ENCODE data around the gene ZSCAN9. TPM values are rescaled to one million over a fixed set of nuclear protein-coding genes. Genes with fewer than 3 reads are reported as not detected.

Gene ZSCAN9
- total and polyA plus RNA-seq, 9 of the 15 experiments (the other 6 are each of a cell fraction or from before 2014, with no cell fraction given), result 18.8 to 48.9 (median 28.7) TPM

DNA sequence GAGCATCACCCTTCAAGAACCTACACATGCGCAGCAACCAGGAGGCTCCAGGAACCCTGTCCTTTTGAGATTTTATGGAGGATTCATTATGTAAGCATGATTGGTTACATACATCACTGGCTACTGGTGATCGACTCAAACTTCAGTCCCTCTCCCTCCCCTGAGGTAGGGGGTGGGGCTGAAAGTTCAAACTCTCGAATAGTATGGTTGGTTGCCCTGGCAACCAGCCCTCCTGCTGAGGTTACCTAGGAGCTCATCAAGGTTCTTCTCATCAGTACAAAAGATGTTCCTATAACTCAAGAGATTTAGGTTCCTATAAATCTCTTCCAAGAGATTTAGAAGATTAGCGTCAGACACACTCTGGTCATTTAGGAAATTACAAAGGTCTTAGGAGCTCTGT is 21.9 kb upstream of the ZSCAN9 start:
- intact Hi-C loops (cut with micrococcal nuclease), result no loop called here
- 46% methylated on average over 4 of the region's 4 CpGs for WGBS (ENCODE audit: insufficient coverage, low coverage, missing lambda C conversion rate)
- POLR2A ChIA-PET, result interaction anchor here (0.8 kb wide), 1 partner anchor 27 kb away, joined by 3 read pairs; no protein-coding TSS in a partner anchor

DNA sequence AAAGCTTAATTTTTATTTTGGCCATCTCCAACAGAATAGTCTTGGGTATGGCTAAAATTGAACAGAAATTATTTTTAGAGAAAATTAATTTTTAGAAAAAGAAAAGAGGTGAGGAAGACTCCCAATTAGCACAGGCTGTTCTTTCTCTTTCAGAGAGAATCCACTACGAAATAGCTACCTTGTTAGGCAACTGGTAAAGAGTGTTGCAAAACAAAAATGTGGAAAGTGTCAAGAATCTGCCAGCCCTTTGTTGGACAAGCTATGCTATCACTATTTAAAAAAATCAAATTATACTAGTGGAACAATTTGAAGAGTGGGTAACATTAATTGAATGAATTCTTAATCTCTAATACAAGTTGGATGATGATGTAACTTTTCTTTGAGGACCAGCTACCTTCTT is 19.2 kb upstream of the ZSCAN9 start:
- Histone ChIP-seq H3K27ac (ENCODE audit: extremely low read depth, low read depth, low read length) (no peak overlapping the region), H3K4me2 (ENCODE audit: insufficient read depth, low read length) (no peak overlapping the region), H3K36me3 (ENCODE audit: control insufficient read depth, insufficient read depth, low read length) (no peaks in the 10 kb centered on the region), H3K4me3 (no peak overlapping the region), H2AFZ (ENCODE audit: low read depth, low read length) (peak overlapping the region; percentile 35; the same call in 1 of the 2 replicates), H3K4me1 (replicated peaks in 1 of 2; ENCODE audit: control insufficient read depth in 2 of 2, insufficient read depth in 2 of 2, low read length in 2 of 2) (peaks cover 2 to 7% of the 10 kb centered on the region in 2 experiments; a peak in 4 of 5 replicates), H3K79me2 (ENCODE audit: control insufficient read depth, insufficient read depth, low read length) (no peaks in the 10 kb centered on the region), H3K9ac (ENCODE audit: insufficient read depth in 1 of 2, low read depth in 2 of 2, low read length in 2 of 2) (no peak overlapping the region), H4K20me1 (replicated peaks; ENCODE audit: control insufficient read depth, insufficient read depth, low read length) (no peaks in the 10 kb centered on the region), H3K27me3 (ENCODE audit: control insufficient read depth in 2 of 2, insufficient read depth in 2 of 2, low read length in 2 of 2) (no peaks in the 10 kb centered on the region), H3K9me1 (ENCODE audit: control insufficient read depth, insufficient read depth, low read length) (no peaks in the 10 kb centered on the region), H3K9me3 (replicated peaks; ENCODE audit: control insufficient read depth, insufficient read depth, low read depth, low read length) (peaks cover 5% of the 10 kb centered on the region; the same call in 1 of the 2 replicates)
- no peak for TF ChIP-seq CEBPG (CRISPR knock-in tag; IDR thresholded peaks at IDR 0.05)
- no peak for TF ChIP-seq CEBPG (tag; conservative IDR thresholded peaks at IDR 0.05 in 1 of 2, IDR thresholded peaks at IDR 0.05 in 1 of 2)
- TF ChIP-seq, protein P1, sequence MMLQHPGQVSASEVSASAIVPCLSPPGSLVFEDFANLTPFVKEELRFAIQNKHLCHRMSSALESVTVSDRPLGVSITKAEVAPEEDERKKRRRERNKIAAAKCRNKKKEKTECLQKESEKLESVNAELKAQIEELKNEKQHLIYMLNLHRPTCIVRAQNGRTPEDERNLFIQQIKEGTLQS (IDR thresholded peaks at IDR 0.05), result peak; percentile 64
- TF ChIP-seq, protein P1 (CRISPR knock-in tag; conservative IDR thresholded peaks at IDR 0.05), result no peak
- TF ChIP-seq CEBPB (tag; IDR thresholded peaks at IDR 0.05), result peak; percentile 39; the same call in 1 of the 2 replicates
- no TSS peak for BruUV-seq (replicated peaks)
- in situ Hi-C loops (cut with MboI), result no loop called here
- FAIRE-seq (no peak), DNase-seq (ENCODE audit: extremely low read depth in 1 of 4, low spot score in 3 of 4) (no peak), ATAC-seq (no peak)
- 25% methylated on average over 1 of the region's 1 CpG for WGBS (ENCODE audit: insufficient coverage, low coverage, missing lambda C conversion rate)
- intact Hi-C loops (cut with micrococcal nuclease), result no loop called here
- CTCF ChIA-PET (ENCODE audit: low intra/inter-chr PET ratio), result no interaction called here
- POLR2A ChIA-PET, result interaction anchor here (0.5 to 1.2 kb wide), 7 partner anchors 8 to 486 kb away, joined by 3 to 5 read pairs (median 3); partner anchors contain the start of gene ZKSCAN8

More for the DNA sequence above, 21.9 kb upstream of the ZSCAN9 start:
- Histone ChIP-seq H3K4me1 (replicated peaks in 1 of 2; ENCODE audit: control insufficient read depth in 2 of 2, insufficient read depth in 2 of 2, low read length in 2 of 2) (no peaks in the 10 kb centered on the region), H2AFZ (ENCODE audit: low read depth, low read length) (no peak overlapping the region), H3K79me2 (ENCODE audit: control insufficient read depth, insufficient read depth, low read length) (no peaks in the 10 kb centered on the region), H3K9ac (ENCODE audit: insufficient read depth in 1 of 2, low read depth in 2 of 2, low read length in 2 of 2) (no peak overlapping the region), H3K27ac (ENCODE audit: extremely low read depth, low read depth, low read length) (no peak overlapping the region), H3K9me3 (replicated peaks; ENCODE audit: control insufficient read depth, insufficient read depth, low read depth, low read length) (peaks cover 7% of the 10 kb centered on the region; the same call in 1 of the 2 replicates), H4K20me1 (replicated peaks; ENCODE audit: control insufficient read depth, insufficient read depth, low read length) (no peaks in the 10 kb centered on the region), H3K27me3 (ENCODE audit: control insufficient read depth in 2 of 2, insufficient read depth in 2 of 2, low read length in 2 of 2) (no peaks in the 10 kb centered on the region), H3K36me3 (ENCODE audit: control insufficient read depth, insufficient read depth, low read length) (no peaks in the 10 kb centered on the region), H3K4me3 (no peak overlapping the region), H3K9me1 (ENCODE audit: control insufficient read depth, insufficient read depth, low read length) (no peaks in the 10 kb centered on the region), H3K4me2 (ENCODE audit: insufficient read depth, low read length) (no peak overlapping the region)
- in situ Hi-C loops (cut with MboI), result no loop called here
- CTCF ChIA-PET (ENCODE audit: low intra/inter-chr PET ratio), result no interaction called here
- ATAC-seq (no peak), DNase-seq (ENCODE audit: extremely low read depth in 1 of 4, low spot score in 3 of 4) (no peak), FAIRE-seq (no peak)
- TF ChIP-seq RFX1 (IDR thresholded peaks at IDR 0.05), result peak; percentile 67
- no peak for TF ChIP-seq PCBP2 (IDR thresholded peaks at IDR 0.05; ENCODE audit: low read depth, low read length, poor library complexity, severe bottlenecking)
- BruUV-seq (replicated peaks), result no TSS peak

All from K562 (cell line).